ENCODE data around the gene TRIM66.

Gene TRIM66

GRCh38 chr11:8601376-8602133 lies 80.9 kb downstream of the TRIM66 start:
- DNase-seq, result no peak

GRCh38 chr11:8598506-8598905 lies 84.0 kb downstream of the TRIM66 start:
- DNase-seq, result no peak

GRCh38 chr11:8597182-8597581 lies 85.3 kb downstream of the TRIM66 start:
- no peak for DNase-seq

- DNase-seq, result no peak
Observed at GRCh38 chr11:8596504-8597046, 85.9 kb downstream of the TRIM66 start.

- peak; percentile 73 for DNase-seq
Observed at GRCh38 chr11:8593935-8594909, 88.2 kb downstream of the TRIM66 start, which contains the start of gene STK33. STK33 (minus strand) TSS chr11:8594228; CDS start chr11:8474905, 119,323 bp downstream.

- no peak for DNase-seq
Observed at GRCh38 chr11:8593455-8593854, 89.0 kb downstream of the TRIM66 start.

- DNase-seq, result no peak
Observed at GRCh38 chr11:8587915-8588314, 94.5 kb downstream of the TRIM66 start.

- DNase-seq, result no peak
Observed at GRCh38 chr11:8586805-8587204, 95.7 kb downstream of the TRIM66 start.

GRCh38 chr11:8586184-8586583 lies 96.3 kb downstream of the TRIM66 start:
- DNase-seq, result no peak

- DNase-seq, result no peak
Observed at GRCh38 chr11:8584511-8584910, 98.0 kb downstream of the TRIM66 start.

GRCh38 chr11:8584082-8584481 lies 98.4 kb downstream of the TRIM66 start:
- no peak for DNase-seq

GRCh38 chr11:8581300-8581699 lies 101.2 kb downstream of the TRIM66 start:
- no peak for DNase-seq

- DNase-seq, result no peak
Observed at GRCh38 chr11:8577791-8578581, 104.5 kb downstream of the TRIM66 start.

GRCh38 chr11:8574798-8575197 lies 107.7 kb downstream of the TRIM66 start:
- DNase-seq, result no peak

- no peak for DNase-seq
Observed at GRCh38 chr11:8573777-8574176, 108.7 kb downstream of the TRIM66 start.

GRCh38 chr11:8567602-8568198 lies 114.8 kb downstream of the TRIM66 start:
- no peak for DNase-seq

GRCh38 chr11:8566613-8567210 lies 115.8 kb downstream of the TRIM66 start:
- no peak for DNase-seq

- peak; percentile 74 for DNase-seq
Observed at GRCh38 chr11:8564526-8564925, 117.9 kb downstream of the TRIM66 start.

Data from islet precursor cell (in vitro differentiated cells).